ENCODE data around the gene ELP6.

ELP6 gene

DNA sequence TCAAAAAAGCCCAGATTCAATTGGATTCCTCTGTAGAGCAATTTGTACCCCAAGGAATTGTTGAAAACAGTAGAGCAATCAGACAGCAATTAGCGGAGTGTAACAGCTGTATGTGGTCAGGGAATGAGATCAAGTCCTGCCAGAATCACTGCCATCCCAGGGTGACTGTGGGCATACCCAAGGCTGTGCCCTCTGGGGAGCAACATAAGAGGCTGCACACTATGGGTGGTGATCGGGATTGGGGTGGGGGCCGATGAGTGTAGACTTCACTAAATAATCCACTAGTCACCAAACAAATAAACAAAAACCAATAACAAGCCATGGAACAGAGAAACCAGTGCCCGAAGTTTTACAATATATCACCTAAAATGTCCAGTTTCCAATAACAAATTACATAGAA lies 12.1 kb upstream of the ELP6 start:
- no peak overlapping the region for H2AK5ac ChIP-seq (ENCODE audit: low read length, severe bottlenecking)
- no peak overlapping the region for H3K27ac ChIP-seq (ENCODE audit: low read length, poor library complexity, severe bottlenecking)
- H3K4ac ChIP-seq (ENCODE audit: low read depth in 1 of 2, low read length in 2 of 2), result no peak overlapping the region
- no peak overlapping the region for H3K4me3 ChIP-seq (ENCODE audit: insufficient read depth in 1 of 2, low read depth in 1 of 2, low read length in 2 of 2)
- H3K4me2 ChIP-seq (ENCODE audit: low read length, poor library complexity, severe bottlenecking), result no peak overlapping the region
- no peak for DNase-seq
- peaks cover 3% of the 10 kb centered on the region for H3K9me3 ChIP-seq (ENCODE audit: control insufficient read depth, low read length)
- H2AFZ ChIP-seq (ENCODE audit: low read depth, low read length), result no peak overlapping the region
- H2BK5ac ChIP-seq (ENCODE audit: low read depth, low read length, poor library complexity, severe bottlenecking), result no peak overlapping the region
- H4K8ac ChIP-seq (ENCODE audit: low read length), result no peak overlapping the region
- peaks cover 8 to 16% of the 10 kb centered on the region in 2 experiments for H3K27me3 ChIP-seq (ENCODE audit: control insufficient read depth in 1 of 2, insufficient read depth in 1 of 2, low read length in 2 of 2)
- H2BK120ac ChIP-seq (ENCODE audit: low read depth, low read length), result no peak overlapping the region
- H2BK15ac ChIP-seq (ENCODE audit: low read depth, poor library complexity, severe bottlenecking), result no peak overlapping the region
- H3K23ac ChIP-seq (ENCODE audit: low read length in 2 of 2), result no peak overlapping the region
- WGBS, result 88% methylated on average over 4 of the region's 4 CpGs
- H2BK12ac ChIP-seq (ENCODE audit: low read length in 2 of 2), result no peak overlapping the region
- H3K18ac ChIP-seq (ENCODE audit: low read depth in 1 of 2, low read length in 2 of 2), result no peak overlapping the region
- H4K91ac ChIP-seq (ENCODE audit: low read length), result no peak overlapping the region
- no peak overlapping the region for H3K9ac ChIP-seq (ENCODE audit: low read length)
- H3K36me3 ChIP-seq (ENCODE audit: control insufficient read depth in 1 of 2, insufficient read depth in 2 of 2, low read depth in 1 of 2, low read length in 2 of 2), result no peaks in the 10 kb centered on the region
- H3K79me1 ChIP-seq (replicated peaks; ENCODE audit: low read length, poor library complexity, severe bottlenecking), result no peaks in the 10 kb centered on the region
- no peak overlapping the region for H3K14ac ChIP-seq (ENCODE audit: low read length in 2 of 2)
- H3K4me1 ChIP-seq (ENCODE audit: control insufficient read depth, insufficient read depth, low read depth, low read length), result peaks cover 4% of the 10 kb centered on the region

DNA sequence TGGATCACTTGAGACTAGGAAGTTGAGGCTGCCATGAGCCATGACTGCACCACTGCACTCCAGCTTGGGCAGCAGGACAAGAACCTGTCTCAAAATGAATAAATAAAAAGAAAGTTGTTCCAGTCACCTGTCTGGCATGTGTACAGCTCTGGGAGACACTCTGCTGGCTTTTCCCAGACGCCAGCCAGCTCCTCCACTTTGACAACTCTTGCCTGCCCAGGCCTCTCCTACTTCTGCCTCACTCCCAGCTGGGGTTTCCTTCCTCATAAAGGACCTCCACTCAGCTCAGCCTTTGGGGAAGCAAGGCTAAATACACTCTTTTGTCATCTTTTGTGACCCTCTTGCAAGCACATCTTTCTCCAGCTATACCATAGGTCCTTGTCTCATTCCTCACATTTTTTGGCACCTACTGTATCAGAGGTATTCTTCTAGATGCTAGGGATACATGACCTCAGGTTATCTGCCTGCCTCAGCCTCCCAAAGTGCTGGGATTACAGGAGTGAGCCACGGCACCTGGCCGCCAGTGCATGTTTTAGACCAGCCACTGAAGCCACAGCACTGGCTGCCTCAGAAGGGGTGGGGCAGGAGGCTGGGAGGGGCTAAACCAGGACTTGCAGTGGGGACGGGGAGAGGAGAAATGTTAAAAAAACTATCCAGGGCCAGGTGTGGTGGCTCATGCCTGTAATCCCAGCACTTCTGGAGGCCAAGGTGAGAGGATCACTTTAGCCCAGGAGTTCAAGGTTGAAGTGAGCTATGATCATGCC lies 10.0 kb upstream of the ELP6 start:
- WGBS, result 75% methylated on average over 4 of the region's 4 CpGs
- DNase-seq, result no peak
- no peak overlapping the region for H2BK5ac ChIP-seq (ENCODE audit: low read depth, low read length, poor library complexity, severe bottlenecking)
- no peaks in the 10 kb centered on the region for H3K36me3 ChIP-seq (ENCODE audit: control insufficient read depth in 1 of 2, insufficient read depth in 2 of 2, low read depth in 1 of 2, low read length in 2 of 2)
- H3K4me3 ChIP-seq (ENCODE audit: insufficient read depth in 1 of 2, low read depth in 1 of 2, low read length in 2 of 2), result no peak overlapping the region
- H3K23ac ChIP-seq (ENCODE audit: low read length in 2 of 2), result no peak overlapping the region
- no peak overlapping the region for H3K27ac ChIP-seq (ENCODE audit: low read length, poor library complexity, severe bottlenecking)
- peaks cover 3% of the 10 kb centered on the region for H3K9me3 ChIP-seq (ENCODE audit: control insufficient read depth, low read length)
- H2AFZ ChIP-seq (ENCODE audit: low read depth, low read length), result no peak overlapping the region
- no peak overlapping the region for H3K14ac ChIP-seq (ENCODE audit: low read length in 2 of 2)
- no peak overlapping the region for H4K8ac ChIP-seq (ENCODE audit: low read length)
- no peak overlapping the region for H4K91ac ChIP-seq (ENCODE audit: low read length)
- no peak overlapping the region for H2BK12ac ChIP-seq (ENCODE audit: low read length in 2 of 2)
- H3K4me2 ChIP-seq (ENCODE audit: low read length, poor library complexity, severe bottlenecking), result no peak overlapping the region
- H3K4ac ChIP-seq (ENCODE audit: low read depth in 1 of 2, low read length in 2 of 2), result no peak overlapping the region
- no peak overlapping the region for H2AK5ac ChIP-seq (ENCODE audit: low read length, severe bottlenecking)
- H3K4me1 ChIP-seq (ENCODE audit: control insufficient read depth, insufficient read depth, low read depth, low read length), result peaks cover 4% of the 10 kb centered on the region
- H3K27me3 ChIP-seq (ENCODE audit: control insufficient read depth in 1 of 2, insufficient read depth in 1 of 2, low read length in 2 of 2), result peaks cover 8 to 19% of the 10 kb centered on the region in 2 experiments
- H2BK15ac ChIP-seq (ENCODE audit: low read depth, poor library complexity, severe bottlenecking), result peak overlapping the region; percentile 80
- no peak overlapping the region for H3K18ac ChIP-seq (ENCODE audit: low read depth in 1 of 2, low read length in 2 of 2)
- no peak overlapping the region for H3K9ac ChIP-seq (ENCODE audit: low read length)
- H2BK120ac ChIP-seq (ENCODE audit: low read depth, low read length), result no peak overlapping the region
- no peaks in the 10 kb centered on the region for H3K79me1 ChIP-seq (replicated peaks; ENCODE audit: low read length, poor library complexity, severe bottlenecking)

DNA sequence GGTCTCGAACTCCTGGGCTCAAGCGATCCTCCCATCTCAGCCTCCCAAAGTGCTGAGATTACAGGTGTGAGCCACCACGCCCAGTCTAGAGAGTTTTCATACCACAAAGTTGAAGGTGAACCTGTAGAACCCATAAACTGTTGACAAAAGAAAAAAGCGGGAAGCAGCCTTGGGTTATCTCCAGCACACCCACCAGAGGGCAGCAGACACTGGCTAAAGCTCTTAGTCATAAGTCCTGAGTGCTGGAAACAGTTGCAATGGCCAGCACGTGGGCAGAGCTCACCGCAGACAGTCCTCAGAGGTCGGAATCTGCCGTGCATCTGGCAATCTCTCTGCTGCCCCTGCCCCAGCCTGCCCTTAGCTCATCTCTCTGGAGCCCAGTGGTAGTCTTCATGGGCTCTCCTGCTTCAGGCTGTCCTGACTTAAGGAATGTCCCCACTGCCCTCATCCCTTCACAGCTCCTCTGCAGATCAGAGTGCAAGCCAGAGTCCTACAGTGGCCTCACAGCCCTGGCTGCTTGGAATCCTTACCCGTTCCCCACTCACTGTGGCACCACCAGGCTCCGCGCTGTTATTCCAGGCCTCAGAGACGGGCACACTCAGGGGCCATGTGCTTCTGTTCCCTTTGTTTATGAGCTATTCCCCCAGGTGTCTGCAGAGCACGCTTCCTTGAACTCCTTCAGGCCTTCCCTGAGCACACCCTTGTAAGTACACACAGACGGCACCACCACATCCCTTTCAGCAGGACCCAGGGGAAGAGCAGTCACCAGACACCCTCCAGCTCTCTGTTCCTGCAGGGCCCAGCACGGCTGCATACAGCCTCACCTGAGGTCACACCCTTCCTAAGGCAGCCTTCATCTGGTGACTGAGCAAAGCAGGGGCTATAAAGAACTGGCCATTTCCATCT lies 8.8 kb upstream of the ELP6 start:
- no peak overlapping the region for H2BK5ac ChIP-seq (ENCODE audit: low read depth, low read length, poor library complexity, severe bottlenecking)
- H3K27ac ChIP-seq (ENCODE audit: low read length, poor library complexity, severe bottlenecking), result no peak overlapping the region
- H3K14ac ChIP-seq (ENCODE audit: low read length in 2 of 2), result peak overlapping the region in 1 of 2 experiments; percentile 21
- 38% methylated on average over 15 of the region's 15 CpGs for WGBS
- H2BK15ac ChIP-seq (ENCODE audit: low read depth, poor library complexity, severe bottlenecking), result no peak overlapping the region
- H3K4ac ChIP-seq (ENCODE audit: low read depth in 1 of 2, low read length in 2 of 2), result no peak overlapping the region
- H3K23ac ChIP-seq (ENCODE audit: low read length in 2 of 2), result no peak overlapping the region
- peak overlapping the region; percentile 12 for H4K8ac ChIP-seq (ENCODE audit: low read length)
- H3K9ac ChIP-seq (ENCODE audit: low read length), result no peak overlapping the region
- no peaks in the 10 kb centered on the region for H3K9me3 ChIP-seq (ENCODE audit: control insufficient read depth, low read length)
- no peak overlapping the region for H2BK120ac ChIP-seq (ENCODE audit: low read depth, low read length)
- H3K36me3 ChIP-seq (ENCODE audit: control insufficient read depth in 1 of 2, insufficient read depth in 2 of 2, low read depth in 1 of 2, low read length in 2 of 2), result no peaks in the 10 kb centered on the region
- no peak overlapping the region for H2AFZ ChIP-seq (ENCODE audit: low read depth, low read length)
- peak overlapping the region; percentile 30 for H3K4me2 ChIP-seq (ENCODE audit: low read length, poor library complexity, severe bottlenecking)
- peaks cover 8 to 19% of the 10 kb centered on the region in 2 experiments for H3K27me3 ChIP-seq (ENCODE audit: control insufficient read depth in 1 of 2, insufficient read depth in 1 of 2, low read length in 2 of 2)
- DNase-seq, result peak; percentile 91
- H3K79me1 ChIP-seq (replicated peaks; ENCODE audit: low read length, poor library complexity, severe bottlenecking), result no peaks in the 10 kb centered on the region
- no peak overlapping the region for H3K4me3 ChIP-seq (ENCODE audit: insufficient read depth in 1 of 2, low read depth in 1 of 2, low read length in 2 of 2)
- no peak overlapping the region for H2BK12ac ChIP-seq (ENCODE audit: low read length in 2 of 2)
- H3K4me1 ChIP-seq (ENCODE audit: control insufficient read depth, insufficient read depth, low read depth, low read length), result peaks cover 4% of the 10 kb centered on the region
- H4K91ac ChIP-seq (ENCODE audit: low read length), result peak overlapping the region; percentile 52
- peak overlapping the region; percentile 14 to 63 for H3K18ac ChIP-seq (ENCODE audit: low read depth in 1 of 2, low read length in 2 of 2)
- H2AK5ac ChIP-seq (ENCODE audit: low read length, severe bottlenecking), result no peak overlapping the region

DNA sequence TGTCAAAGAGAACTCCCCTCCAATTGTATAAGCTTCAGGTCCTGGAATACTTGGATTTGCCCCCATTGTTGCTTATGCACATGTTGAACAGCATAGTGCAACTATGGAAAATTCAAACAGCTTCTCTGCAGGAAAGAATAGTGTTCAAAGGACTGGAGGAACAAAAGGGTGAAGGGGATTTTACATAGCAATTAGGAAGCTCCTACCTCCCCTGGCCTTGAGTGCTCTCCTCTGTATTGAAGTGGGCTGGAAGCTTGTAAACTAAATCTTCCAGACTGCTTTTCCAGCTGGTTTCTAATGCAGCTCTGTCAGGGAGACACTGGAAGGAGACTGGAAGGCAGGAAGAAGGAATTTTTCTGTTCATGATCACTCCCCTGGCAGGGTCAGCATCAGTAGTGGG lies 7.2 kb upstream of the ELP6 start:
- no peaks in the 10 kb centered on the region for H3K79me1 ChIP-seq (replicated peaks; ENCODE audit: low read length, poor library complexity, severe bottlenecking)
- peaks cover 4% of the 10 kb centered on the region for H3K4me1 ChIP-seq (ENCODE audit: control insufficient read depth, insufficient read depth, low read depth, low read length)

More for the DNA sequence above, 7.2 kb upstream of the ELP6 start:
- no peak overlapping the region for H3K9ac ChIP-seq (ENCODE audit: low read length)
- H3K23ac ChIP-seq (ENCODE audit: low read length in 2 of 2), result no peak overlapping the region
- peaks cover 8 to 19% of the 10 kb centered on the region in 2 experiments for H3K27me3 ChIP-seq (ENCODE audit: control insufficient read depth in 1 of 2, insufficient read depth in 1 of 2, low read length in 2 of 2)
- no peak overlapping the region for H4K8ac ChIP-seq (ENCODE audit: low read length)
- no peak overlapping the region for H3K4me2 ChIP-seq (ENCODE audit: low read length, poor library complexity, severe bottlenecking)
- no peak overlapping the region for H2AK5ac ChIP-seq (ENCODE audit: low read length, severe bottlenecking)
- H3K18ac ChIP-seq (ENCODE audit: low read depth in 1 of 2, low read length in 2 of 2), result no peak overlapping the region
- H3K36me3 ChIP-seq (ENCODE audit: control insufficient read depth in 1 of 2, insufficient read depth in 2 of 2, low read depth in 1 of 2, low read length in 2 of 2), result no peaks in the 10 kb centered on the region
- no peak overlapping the region for H2AFZ ChIP-seq (ENCODE audit: low read depth, low read length)
- DNase-seq, result no peak
- no peak overlapping the region for H4K91ac ChIP-seq (ENCODE audit: low read length)
- H2BK15ac ChIP-seq (ENCODE audit: low read depth, poor library complexity, severe bottlenecking), result no peak overlapping the region
- H3K9me3 ChIP-seq (ENCODE audit: control insufficient read depth, low read length), result no peaks in the 10 kb centered on the region
- no peak overlapping the region for H2BK12ac ChIP-seq (ENCODE audit: low read length in 2 of 2)
- H3K27ac ChIP-seq (ENCODE audit: low read length, poor library complexity, severe bottlenecking), result no peak overlapping the region
- no peak overlapping the region for H2BK5ac ChIP-seq (ENCODE audit: low read depth, low read length, poor library complexity, severe bottlenecking)
- H3K14ac ChIP-seq (ENCODE audit: low read length in 2 of 2), result no peak overlapping the region
- no peak overlapping the region for H3K4me3 ChIP-seq (ENCODE audit: insufficient read depth in 1 of 2, low read depth in 1 of 2, low read length in 2 of 2)
- no peak overlapping the region for H3K4ac ChIP-seq (ENCODE audit: low read depth in 1 of 2, low read length in 2 of 2)
- no peak overlapping the region for H2BK120ac ChIP-seq (ENCODE audit: low read depth, low read length)

Measured in mesenchymal stem cell (in vitro differentiated cells and primary cell).